Measurements from ENCODE around the gene SURF1.

- TF ChIP-seq, protein P1, sequence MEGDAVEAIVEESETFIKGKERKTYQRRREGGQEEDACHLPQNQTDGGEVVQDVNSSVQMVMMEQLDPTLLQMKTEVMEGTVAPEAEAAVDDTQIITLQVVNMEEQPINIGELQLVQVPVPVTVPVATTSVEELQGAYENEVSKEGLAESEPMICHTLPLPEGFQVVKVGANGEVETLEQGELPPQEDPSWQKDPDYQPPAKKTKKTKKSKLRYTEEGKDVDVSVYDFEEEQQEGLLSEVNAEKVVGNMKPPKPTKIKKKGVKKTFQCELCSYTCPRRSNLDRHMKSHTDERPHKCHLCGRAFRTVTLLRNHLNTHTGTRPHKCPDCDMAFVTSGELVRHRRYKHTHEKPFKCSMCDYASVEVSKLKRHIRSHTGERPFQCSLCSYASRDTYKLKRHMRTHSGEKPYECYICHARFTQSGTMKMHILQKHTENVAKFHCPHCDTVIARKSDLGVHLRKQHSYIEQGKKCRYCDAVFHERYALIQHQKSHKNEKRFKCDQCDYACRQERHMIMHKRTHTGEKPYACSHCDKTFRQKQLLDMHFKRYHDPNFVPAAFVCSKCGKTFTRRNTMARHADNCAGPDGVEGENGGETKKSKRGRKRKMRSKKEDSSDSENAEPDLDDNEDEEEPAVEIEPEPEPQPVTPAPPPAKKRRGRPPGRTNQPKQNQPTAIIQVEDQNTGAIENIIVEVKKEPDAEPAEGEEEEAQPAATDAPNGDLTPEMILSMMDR (IDR thresholded peaks at IDR 0.05) = no peak
- TF ChIP-seq POLR2A (IDR thresholded peaks at IDR 0.05) = no peak
These were observed 23.3 kb downstream of the SURF1 start for GRCh38 chr9:133333011-133333410.

All from tibial nerve (tissue), 3 donors.